Progenitor cell of endocrine pancreas (in vitro differentiated cells): Measurements from ENCODE around the gene EML6. TPM values are rescaled to one million over a fixed set of nuclear protein-coding genes. Genes with fewer than 3 reads are reported as not detected.
"Not testable (repeated sequence)": the region's sequence is repeated elsewhere in the genome, so short reads cannot be mapped to it uniquely, and the experiment has no call there.

Source experiments
- DNase-seq: peaks from one replicate; pipeline ENCODE4 v3.0.0; 2021; ENCODE audit warnings: low spot score; ENCODE audit not compliant: unreplicated experiment
- H3K27ac Mint-ChIP-seq: 2 replicates; pipeline ENCODE4 v1.8.0; 2021; ENCODE audit warnings: mild to moderate bottlenecking, moderate library complexity, mixed read lengths
- H3K27me3 Mint-ChIP-seq: 2 replicates; pipeline ENCODE4 v1.8.0; 2021; ENCODE audit warnings: mixed read lengths
- H3K36me3 Mint-ChIP-seq: 2 replicates; pipeline ENCODE4 v1.8.0; 2022; ENCODE audit warnings: mixed read lengths; ENCODE audit not compliant: insufficient read depth
- H3K4me1 Mint-ChIP-seq: 2 replicates; pipeline ENCODE4 v1.8.0; 2021; ENCODE audit warnings: low read depth, mixed read lengths
- H3K4me3 Mint-ChIP-seq: 2 replicates; pipeline ENCODE4 v1.8.0; 2021; ENCODE audit warnings: low read depth, mild to moderate bottlenecking, moderate library complexity, mixed read lengths
- H3K9me3 Mint-ChIP-seq: 2 replicates; pipeline ENCODE4 v1.8.0; 2021; ENCODE audit warnings: low read depth, mixed read lengths
- total RNA-seq: library from RNA; stranded (reverse); gene quantifications from 2 replicates; pipeline ENCODE4 v1.2.1, GENCODE V29; 2021
- TF ChIP-seq, protein P1 (sequence below): fragments of 200-600 bp; sonication (generic); IDR thresholded peaks from one replicate; pipeline ENCODE4 v1.5.0; 2021; ENCODE audit warnings: antibody characterized with exemption, mild to moderate bottlenecking; ENCODE audit not compliant: unreplicated experiment

EML6 gene
- total RNA-seq, 1 donor from 2014 or later: 2.6 TPM

DNA sequence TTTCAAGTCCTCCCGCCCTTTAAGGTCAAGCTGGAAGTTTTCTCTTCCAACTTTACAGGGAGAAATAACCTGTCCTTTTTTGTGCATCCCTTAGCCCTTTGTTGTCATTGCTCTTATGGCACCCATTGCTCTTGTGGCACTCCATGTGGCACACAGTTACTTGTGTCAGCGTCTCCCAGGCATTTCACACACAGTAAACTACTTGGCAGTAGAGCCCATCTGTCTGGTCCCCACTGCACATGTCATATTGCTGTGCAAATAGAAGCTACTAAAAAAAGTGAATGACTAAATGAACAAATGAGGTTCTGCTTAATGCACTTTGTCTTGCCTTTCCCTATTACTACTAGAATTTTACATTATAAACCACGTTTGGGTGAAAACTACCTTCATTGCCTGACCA is 149.3 kb downstream of the EML6 start:
- no peak for DNase-seq
- no peak overlapping the region for H3K4me3 Mint-ChIP-seq
- no peaks in the 10 kb centered on the region for H3K27me3 Mint-ChIP-seq
- TF ChIP-seq, protein P1, sequence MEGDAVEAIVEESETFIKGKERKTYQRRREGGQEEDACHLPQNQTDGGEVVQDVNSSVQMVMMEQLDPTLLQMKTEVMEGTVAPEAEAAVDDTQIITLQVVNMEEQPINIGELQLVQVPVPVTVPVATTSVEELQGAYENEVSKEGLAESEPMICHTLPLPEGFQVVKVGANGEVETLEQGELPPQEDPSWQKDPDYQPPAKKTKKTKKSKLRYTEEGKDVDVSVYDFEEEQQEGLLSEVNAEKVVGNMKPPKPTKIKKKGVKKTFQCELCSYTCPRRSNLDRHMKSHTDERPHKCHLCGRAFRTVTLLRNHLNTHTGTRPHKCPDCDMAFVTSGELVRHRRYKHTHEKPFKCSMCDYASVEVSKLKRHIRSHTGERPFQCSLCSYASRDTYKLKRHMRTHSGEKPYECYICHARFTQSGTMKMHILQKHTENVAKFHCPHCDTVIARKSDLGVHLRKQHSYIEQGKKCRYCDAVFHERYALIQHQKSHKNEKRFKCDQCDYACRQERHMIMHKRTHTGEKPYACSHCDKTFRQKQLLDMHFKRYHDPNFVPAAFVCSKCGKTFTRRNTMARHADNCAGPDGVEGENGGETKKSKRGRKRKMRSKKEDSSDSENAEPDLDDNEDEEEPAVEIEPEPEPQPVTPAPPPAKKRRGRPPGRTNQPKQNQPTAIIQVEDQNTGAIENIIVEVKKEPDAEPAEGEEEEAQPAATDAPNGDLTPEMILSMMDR: no peak
- no peaks in the 10 kb centered on the region for H3K36me3 Mint-ChIP-seq
- H3K9me3 Mint-ChIP-seq: no peaks in the 10 kb centered on the region
- peaks cover 3% of the 10 kb centered on the region for H3K4me1 Mint-ChIP-seq
- peak overlapping the region; percentile 19 for H3K27ac Mint-ChIP-seq

DNA sequence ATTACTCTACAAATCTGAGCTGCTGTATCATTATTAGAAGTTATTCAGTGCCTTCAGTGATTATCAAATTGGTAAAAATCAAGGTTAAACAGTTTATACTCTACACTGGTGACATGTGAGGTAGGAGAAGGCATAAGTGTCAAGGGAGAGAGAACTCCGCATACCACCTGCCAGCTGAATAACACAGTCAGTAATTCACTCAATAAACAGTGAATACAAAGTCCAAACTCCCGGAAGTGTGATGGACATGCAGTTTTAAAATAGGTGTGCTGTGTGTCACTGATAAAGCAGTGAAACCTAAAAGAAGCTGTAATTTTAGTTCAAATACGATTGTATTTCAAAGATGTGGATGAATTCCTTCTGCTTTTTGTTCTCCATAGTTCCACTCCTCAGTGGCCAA is 149.8 kb downstream of the EML6 start:
- not testable (repeated sequence) for DNase-seq, H3K4me1 Mint-ChIP-seq

DNA sequence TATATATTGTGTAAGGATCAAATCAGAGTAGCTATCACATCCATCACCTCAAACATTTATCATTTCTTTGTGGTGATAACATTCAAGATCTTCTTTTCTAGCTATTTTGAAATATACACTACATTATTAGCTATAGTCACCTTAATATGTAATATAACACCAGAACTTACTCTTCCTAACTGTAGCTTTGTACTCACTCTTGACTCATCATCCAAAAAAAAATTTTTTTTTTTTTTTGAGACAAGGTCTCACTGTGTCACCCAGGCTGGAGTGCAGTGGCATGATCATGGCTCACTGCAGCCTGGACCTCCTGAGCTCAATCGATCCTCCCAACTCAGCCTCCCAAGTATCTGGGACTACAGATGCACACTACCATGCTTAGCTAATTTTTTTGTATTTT is 153.3 kb downstream of the EML6 start:
- H3K36me3 Mint-ChIP-seq: no peaks in the 10 kb centered on the region
- no peak overlapping the region for H3K27ac Mint-ChIP-seq
- TF ChIP-seq, protein P1: no peak
- no peak for DNase-seq
- H3K27me3 Mint-ChIP-seq: no peaks in the 10 kb centered on the region
- no peaks in the 10 kb centered on the region for H3K9me3 Mint-ChIP-seq
- no peak overlapping the region for H3K4me3 Mint-ChIP-seq
- peaks cover 4% of the 10 kb centered on the region for H3K4me1 Mint-ChIP-seq

More for the DNA sequence above, 149.8 kb downstream of the EML6 start:
- not testable (repeated sequence) for H3K27me3 Mint-ChIP-seq, H3K27ac Mint-ChIP-seq, H3K4me3 Mint-ChIP-seq, H3K36me3 Mint-ChIP-seq, H3K9me3 Mint-ChIP-seq

DNA sequence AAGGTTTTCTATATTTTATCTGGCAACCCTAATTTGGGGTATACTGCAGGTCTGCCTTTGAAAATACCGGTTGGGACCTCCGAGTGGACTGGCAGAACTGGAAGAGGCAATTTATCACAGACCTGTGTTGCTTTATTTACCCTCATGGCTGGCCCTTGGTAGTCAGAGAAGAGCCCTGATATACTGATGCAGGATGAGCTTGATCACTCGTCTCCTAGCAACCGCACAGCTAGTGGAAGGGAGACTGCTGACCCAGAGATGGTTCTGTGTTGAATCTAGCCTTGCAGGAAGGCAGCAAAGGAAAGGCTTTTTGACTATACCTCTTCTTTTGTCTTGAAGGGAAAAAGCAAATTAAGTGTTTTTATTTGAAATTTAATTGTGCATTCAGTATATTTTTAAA is 154.7 kb downstream of the EML6 start:
- no peak overlapping the region for H3K4me3 Mint-ChIP-seq
- no peaks in the 10 kb centered on the region for H3K36me3 Mint-ChIP-seq
- H3K27me3 Mint-ChIP-seq: no peaks in the 10 kb centered on the region
- TF ChIP-seq, protein P1: no peak
- no peaks in the 10 kb centered on the region for H3K9me3 Mint-ChIP-seq
- no peak overlapping the region for H3K27ac Mint-ChIP-seq
- peaks cover 3% of the 10 kb centered on the region for H3K4me1 Mint-ChIP-seq
- no peak for DNase-seq

DNA sequence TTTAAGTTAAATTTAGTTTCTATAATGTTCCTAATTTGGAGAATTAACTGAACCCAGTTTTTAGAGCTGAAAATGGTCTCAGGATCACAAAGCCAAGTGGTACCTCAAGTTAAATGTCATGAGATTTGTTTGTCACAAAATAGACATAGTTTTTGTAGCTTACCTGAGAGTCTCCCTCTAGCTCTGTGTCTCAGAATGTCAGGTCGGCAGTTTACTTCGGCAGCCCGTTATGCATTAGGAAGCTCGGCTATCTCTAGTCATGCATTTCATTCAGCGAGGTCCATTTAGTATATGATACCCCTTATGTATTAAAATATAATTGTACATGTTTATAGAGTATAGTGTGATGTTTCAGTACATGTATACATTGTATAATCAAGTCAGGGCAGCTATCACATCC is 155.6 kb downstream of the EML6 start:
- Mint-ChIP-seq H3K4me3 (no peak overlapping the region), H3K4me1 (peaks cover 6% of the 10 kb centered on the region), H3K36me3 (no peaks in the 10 kb centered on the region), H3K27ac (no peak overlapping the region), H3K9me3 (no peaks in the 10 kb centered on the region), H3K27me3 (no peaks in the 10 kb centered on the region)
- DNase-seq: no peak
- TF ChIP-seq, protein P1: no peak

DNA sequence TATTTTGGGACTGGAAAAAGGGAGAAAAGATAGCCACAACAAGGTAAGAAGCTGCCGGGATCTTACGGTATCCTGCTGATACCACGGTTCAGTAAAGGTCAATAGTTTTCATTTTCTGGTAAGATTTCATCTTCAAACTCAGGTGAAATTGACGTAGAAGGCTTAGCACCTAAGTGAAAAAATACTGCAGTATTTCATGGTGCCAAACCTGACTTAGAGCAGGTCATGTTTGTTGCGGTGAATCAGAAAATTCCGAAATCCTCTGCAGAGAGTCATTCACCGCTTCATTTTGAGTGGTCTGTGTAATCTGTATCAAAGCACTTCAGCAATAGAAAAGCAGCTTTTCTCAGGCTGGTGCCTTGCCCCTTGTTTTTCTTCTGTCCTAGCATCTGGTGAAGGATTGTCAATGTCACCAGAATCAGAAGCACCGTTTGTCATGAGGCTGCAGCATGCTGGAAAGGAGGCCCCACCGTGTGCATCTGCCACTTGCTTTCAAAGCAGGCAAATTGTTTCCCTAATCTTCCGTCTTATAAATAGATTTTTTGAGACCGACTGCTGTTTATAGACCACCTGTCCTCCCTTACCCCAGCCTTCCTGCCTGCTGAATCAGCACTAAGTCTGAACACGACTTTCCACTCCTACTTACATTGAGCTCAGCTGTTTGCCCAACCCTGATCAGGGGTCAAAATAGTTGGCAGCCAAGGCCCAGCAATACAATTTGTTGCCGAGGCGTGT is 156.3 kb downstream of the EML6 start:
- no peaks in the 10 kb centered on the region for H3K27me3 Mint-ChIP-seq
- H3K9me3 Mint-ChIP-seq: no peaks in the 10 kb centered on the region
- no peak overlapping the region for H3K27ac Mint-ChIP-seq
- peaks cover 6% of the 10 kb centered on the region for H3K4me1 Mint-ChIP-seq
- no peak for DNase-seq
- no peak overlapping the region for H3K4me3 Mint-ChIP-seq
- no peaks in the 10 kb centered on the region for H3K36me3 Mint-ChIP-seq
- TF ChIP-seq, protein P1: no peak
